ENCODE results near the gene MIF.

The MIF gene

DNA sequence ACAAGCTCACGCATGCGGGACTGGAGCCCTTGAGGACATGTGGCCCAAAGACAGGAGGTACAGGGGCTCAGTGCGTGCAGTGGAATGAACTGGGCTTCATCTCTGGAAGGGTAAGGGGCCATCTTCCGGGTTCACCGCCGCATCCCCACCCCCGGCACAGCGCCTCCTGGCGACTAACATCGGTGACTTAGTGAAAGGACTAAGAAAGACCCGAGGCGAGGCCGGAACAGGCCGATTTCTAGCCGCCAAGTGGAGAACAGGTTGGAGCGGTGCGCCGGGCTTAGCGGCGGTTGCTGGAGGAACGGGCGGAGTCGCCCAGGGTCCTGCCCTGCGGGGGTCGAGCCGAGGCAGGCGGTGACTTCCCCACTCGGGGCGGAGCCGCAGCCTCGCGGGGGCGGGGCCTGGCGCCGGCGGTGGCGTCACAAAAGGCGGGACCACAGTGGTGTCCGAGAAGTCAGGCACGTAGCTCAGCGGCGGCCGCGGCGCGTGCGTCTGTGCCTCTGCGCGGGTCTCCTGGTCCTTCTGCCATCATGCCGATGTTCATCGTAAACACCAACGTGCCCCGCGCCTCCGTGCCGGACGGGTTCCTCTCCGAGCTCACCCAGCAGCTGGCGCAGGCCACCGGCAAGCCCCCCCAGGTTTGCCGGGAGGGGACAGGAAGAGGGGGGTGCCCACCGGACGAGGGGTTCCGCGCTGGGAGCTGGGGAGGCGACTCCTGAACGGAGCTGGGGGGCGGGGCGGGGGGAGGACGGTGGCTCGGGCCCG lies at the start of gene MIF:
Gene MIF, plus strand, starts transcription at position 439 of the 765 bp plus-strand sequence. Its CDS starts 92 bp downstream, at position 531.
- peak within 1 kb of the TSS; percentile 97 for H3K4me3 Mint-ChIP-seq
- H3K27ac Mint-ChIP-seq, result peak within 1 kb of the TSS; percentile 99
- peaks cover 32% of the 10 kb centered on the region for H3K36me3 Mint-ChIP-seq (ENCODE audit: low read depth)
- peak; percentile 99 for DNase-seq (ENCODE audit: low spot score)
- no peaks in the 10 kb centered on the region for H3K9me3 Mint-ChIP-seq
- H3K4me1 Mint-ChIP-seq (ENCODE audit: low read depth), result peaks cover 19% of the 10 kb centered on the region
- no peaks in the 10 kb centered on the region for H3K27me3 Mint-ChIP-seq (ENCODE audit: low read depth)

DNA sequence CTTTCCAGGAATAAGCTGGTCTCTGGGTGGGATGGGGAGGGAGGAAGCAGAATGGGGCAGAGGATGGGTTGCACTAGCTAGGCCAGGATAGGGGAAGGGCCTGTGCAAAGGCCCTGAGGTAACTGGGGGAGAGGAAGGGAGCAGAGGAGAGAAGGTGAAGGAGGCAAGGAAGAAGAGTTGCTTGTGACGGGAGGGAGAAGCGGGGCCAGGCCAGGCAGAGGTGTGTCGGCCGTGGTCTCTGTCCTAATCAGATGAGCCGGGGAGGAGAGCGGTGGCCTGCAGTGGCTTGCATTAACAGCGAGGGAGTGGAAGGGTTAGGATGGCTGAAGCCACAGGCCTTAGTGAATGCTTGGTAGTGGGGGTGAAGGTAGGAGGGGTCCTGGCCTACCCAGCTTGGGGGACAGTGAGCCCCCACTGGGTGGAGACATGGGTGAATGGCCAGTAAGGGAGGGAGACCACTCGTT lies 49.4 kb upstream of the MIF start:
- no peak overlapping the region for H3K4me3 Mint-ChIP-seq
- H3K27ac Mint-ChIP-seq, result no peak overlapping the region
- no peaks in the 10 kb centered on the region for H3K9me3 Mint-ChIP-seq
- H3K36me3 Mint-ChIP-seq (ENCODE audit: low read depth), result no peaks in the 10 kb centered on the region
- H3K27me3 Mint-ChIP-seq (ENCODE audit: low read depth), result no peaks in the 10 kb centered on the region
- no peak for DNase-seq (ENCODE audit: low spot score)
- peaks cover 4% of the 10 kb centered on the region for H3K4me1 Mint-ChIP-seq (ENCODE audit: low read depth)

GRCh38 chr22:23845265-23846080 lies 48.7 kb upstream of the MIF start:
- H3K4me1 Mint-ChIP-seq (ENCODE audit: low read depth), result peaks cover 1% of the 10 kb centered on the region
- no peak for DNase-seq (ENCODE audit: low spot score)
- H3K36me3 Mint-ChIP-seq (ENCODE audit: low read depth), result no peaks in the 10 kb centered on the region
- no peaks in the 10 kb centered on the region for H3K27me3 Mint-ChIP-seq (ENCODE audit: low read depth)
- H3K9me3 Mint-ChIP-seq, result no peaks in the 10 kb centered on the region
- no peak overlapping the region for H3K27ac Mint-ChIP-seq
- H3K4me3 Mint-ChIP-seq, result no peak overlapping the region

GRCh38 chr22:23846081-23846469 lies 48.1 kb upstream of the MIF start:
- Mint-ChIP-seq H3K4me3 (no peak overlapping the region), H3K36me3 (ENCODE audit: low read depth) (no peaks in the 10 kb centered on the region), H3K4me1 (ENCODE audit: low read depth) (peaks cover 1% of the 10 kb centered on the region), H3K9me3 (no peaks in the 10 kb centered on the region), H3K27me3 (ENCODE audit: low read depth) (peaks cover 3% of the 10 kb centered on the region), H3K27ac (no peak overlapping the region)
- no peak for DNase-seq (ENCODE audit: low spot score)

DNA sequence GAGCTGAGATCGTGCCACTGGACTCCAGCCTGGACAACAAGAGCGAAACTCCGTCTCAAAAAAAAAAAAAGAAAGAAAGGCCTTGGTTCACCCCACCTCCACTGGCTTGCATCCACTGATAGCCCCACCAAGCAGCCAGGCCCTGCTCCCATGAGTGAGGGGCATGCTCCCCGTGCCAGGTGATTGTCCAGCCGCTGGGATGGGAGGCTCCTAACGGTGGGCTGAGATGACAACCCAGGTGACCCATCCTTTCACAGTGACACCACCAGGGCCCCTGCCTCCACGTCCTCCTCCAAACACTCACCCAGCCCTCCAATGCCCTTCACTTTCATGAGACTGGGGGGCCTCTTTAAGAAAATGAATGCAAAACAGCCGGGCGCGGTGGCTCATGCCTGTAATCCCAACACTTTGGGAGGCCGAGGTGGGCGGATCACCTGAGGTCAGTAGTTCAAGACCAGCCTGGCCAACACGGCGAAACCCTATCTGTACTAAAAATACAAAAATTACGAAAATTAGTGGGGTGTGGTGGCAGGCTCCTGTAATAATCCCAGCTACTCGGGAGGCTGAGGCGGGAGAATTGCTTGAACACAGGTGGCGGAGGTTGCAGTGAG lies 46.8 kb upstream of the MIF start:
- Mint-ChIP-seq H3K36me3 (ENCODE audit: low read depth) (no peaks in the 10 kb centered on the region), H3K27me3 (ENCODE audit: low read depth) (peaks cover 5% of the 10 kb centered on the region), H3K4me3 (no peak overlapping the region), H3K9me3 (no peaks in the 10 kb centered on the region), H3K4me1 (ENCODE audit: low read depth) (peaks cover 1% of the 10 kb centered on the region), H3K27ac (no peak overlapping the region)
- DNase-seq (ENCODE audit: low spot score), result no peak

GRCh38 chr22:23847991-23848864 lies 46.0 kb upstream of the MIF start:
- H3K36me3 Mint-ChIP-seq (ENCODE audit: low read depth), result no peaks in the 10 kb centered on the region

DNA sequence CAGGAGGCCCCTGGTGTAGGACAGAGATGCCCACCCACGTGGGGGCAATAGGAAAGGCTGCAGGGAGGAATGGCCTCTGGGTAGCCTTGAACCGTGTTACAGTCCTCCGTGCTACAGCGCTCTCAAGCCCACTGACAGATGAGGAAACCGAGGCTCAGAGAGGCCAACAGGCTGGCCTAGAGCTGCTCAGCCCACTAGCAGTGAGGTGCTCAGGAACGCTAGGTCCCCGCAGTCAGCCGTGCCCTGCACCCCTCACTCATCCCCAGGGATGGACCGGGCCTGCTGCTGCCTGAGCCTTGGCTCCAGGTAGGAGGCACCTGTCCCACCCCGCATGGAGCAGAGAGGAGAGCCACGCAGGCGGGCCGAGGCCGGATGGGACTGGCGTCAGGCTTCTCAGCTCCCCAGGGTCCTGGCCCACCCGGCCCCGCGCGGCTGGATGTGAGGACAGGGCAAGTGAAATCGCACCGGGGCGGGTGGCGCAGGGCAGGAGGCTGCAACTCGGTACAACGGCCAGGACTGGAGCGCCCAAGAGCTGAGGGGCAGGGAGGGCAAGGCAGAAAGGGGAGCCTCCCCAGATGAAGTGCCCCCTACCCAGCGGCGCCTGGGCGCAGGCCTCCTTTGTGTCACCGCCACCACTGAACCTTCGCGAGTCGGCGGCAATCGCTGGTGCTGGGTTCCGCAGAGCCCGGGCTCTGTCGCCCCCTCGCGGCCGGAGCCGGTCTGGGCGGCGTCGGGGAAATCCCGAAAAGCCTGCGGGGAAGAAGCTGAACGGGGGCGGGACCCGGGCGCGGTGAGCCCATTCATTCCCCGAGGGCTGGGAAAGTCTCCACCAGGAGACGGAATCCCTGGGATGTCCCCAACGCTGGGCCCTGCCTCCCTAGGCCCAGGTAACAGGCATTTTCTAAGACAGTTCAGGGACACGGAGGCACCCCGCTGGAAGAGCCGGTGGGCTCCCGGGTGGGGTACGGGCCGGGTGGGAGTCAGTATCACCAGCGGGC lies 44.9 kb upstream of the MIF start:
- no peaks in the 10 kb centered on the region for H3K9me3 Mint-ChIP-seq
- H3K4me1 Mint-ChIP-seq (ENCODE audit: low read depth), result peaks cover 1% of the 10 kb centered on the region
- no peak overlapping the region for H3K4me3 Mint-ChIP-seq
- H3K27me3 Mint-ChIP-seq (ENCODE audit: low read depth), result peaks cover 5% of the 10 kb centered on the region
- H3K27ac Mint-ChIP-seq, result no peak overlapping the region
- H3K36me3 Mint-ChIP-seq (ENCODE audit: low read depth), result no peaks in the 10 kb centered on the region
- DNase-seq (ENCODE audit: low spot score), result peak; percentile 85

More at GRCh38 chr22:23847991-23848864, 46.0 kb upstream of the MIF start:
- Mint-ChIP-seq H3K27ac (no peak overlapping the region), H3K4me3 (no peak overlapping the region), H3K9me3 (no peaks in the 10 kb centered on the region), H3K4me1 (ENCODE audit: low read depth) (peaks cover 1% of the 10 kb centered on the region), H3K27me3 (ENCODE audit: low read depth) (peaks cover 5% of the 10 kb centered on the region)
- no peak for DNase-seq (ENCODE audit: low spot score)

GRCh38 chr22:23850136-23850611 lies 44.0 kb upstream of the MIF start:
- no peak for DNase-seq (ENCODE audit: low spot score)
- Mint-ChIP-seq H3K27me3 (ENCODE audit: low read depth) (peaks cover 5% of the 10 kb centered on the region), H3K9me3 (no peaks in the 10 kb centered on the region), H3K36me3 (ENCODE audit: low read depth) (no peaks in the 10 kb centered on the region), H3K27ac (no peak overlapping the region), H3K4me1 (ENCODE audit: low read depth) (peaks cover 1% of the 10 kb centered on the region), H3K4me3 (no peak overlapping the region)

DNA sequence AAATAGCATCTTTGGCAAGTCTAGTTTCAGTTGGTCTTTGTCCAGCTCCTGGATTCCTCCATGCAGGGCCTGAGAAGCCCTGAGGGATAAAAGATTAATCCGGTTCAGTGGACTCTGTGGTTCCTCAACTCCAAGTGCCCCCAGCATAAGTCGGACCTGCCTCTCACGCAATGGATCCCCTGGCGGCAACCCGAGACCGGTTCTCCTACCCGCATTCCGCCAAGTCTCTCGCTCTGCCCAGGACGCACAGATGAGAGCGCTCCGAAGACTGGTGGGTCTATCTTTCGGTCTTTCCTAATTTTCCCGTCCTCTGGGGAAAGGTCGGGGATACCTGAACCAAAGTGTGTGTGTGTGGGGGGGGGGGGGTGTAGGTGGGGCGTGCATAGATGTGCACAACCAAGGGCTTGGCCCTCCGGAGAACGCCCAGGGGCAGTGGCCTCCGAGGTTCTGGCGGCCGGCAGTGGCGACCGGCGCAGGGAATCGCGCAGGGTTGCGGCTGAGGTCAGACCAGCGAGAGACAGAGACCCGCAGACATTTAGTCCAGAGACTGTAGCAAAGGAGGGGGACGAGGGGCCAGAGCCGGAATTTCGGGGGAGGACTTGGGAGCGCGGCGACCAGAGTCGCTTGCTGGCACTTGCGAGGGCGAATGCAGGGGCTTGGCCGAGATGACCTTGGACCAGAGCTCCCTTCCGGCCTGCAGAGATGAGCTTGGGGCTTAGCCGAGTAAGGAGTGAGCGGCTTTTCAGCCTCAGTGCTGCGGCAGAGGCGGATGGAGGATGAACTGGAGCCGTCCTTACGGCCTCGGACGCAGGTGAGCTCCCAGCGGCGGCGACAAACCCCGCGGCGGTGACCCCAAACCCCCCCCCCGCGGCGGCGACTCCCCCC lies 37.2 kb upstream of the MIF start:
- Mint-ChIP-seq H3K27me3 (ENCODE audit: low read depth) (peaks cover 7% of the 10 kb centered on the region), H3K4me1 (ENCODE audit: low read depth) (peaks cover 13% of the 10 kb centered on the region), H3K9me3 (no peaks in the 10 kb centered on the region), H3K36me3 (ENCODE audit: low read depth) (no peaks in the 10 kb centered on the region), H3K27ac (peak overlapping the region; percentile 86), H3K4me3 (peak overlapping the region; percentile 92)
- DNase-seq (ENCODE audit: low spot score), result peak; percentile 24

DNA sequence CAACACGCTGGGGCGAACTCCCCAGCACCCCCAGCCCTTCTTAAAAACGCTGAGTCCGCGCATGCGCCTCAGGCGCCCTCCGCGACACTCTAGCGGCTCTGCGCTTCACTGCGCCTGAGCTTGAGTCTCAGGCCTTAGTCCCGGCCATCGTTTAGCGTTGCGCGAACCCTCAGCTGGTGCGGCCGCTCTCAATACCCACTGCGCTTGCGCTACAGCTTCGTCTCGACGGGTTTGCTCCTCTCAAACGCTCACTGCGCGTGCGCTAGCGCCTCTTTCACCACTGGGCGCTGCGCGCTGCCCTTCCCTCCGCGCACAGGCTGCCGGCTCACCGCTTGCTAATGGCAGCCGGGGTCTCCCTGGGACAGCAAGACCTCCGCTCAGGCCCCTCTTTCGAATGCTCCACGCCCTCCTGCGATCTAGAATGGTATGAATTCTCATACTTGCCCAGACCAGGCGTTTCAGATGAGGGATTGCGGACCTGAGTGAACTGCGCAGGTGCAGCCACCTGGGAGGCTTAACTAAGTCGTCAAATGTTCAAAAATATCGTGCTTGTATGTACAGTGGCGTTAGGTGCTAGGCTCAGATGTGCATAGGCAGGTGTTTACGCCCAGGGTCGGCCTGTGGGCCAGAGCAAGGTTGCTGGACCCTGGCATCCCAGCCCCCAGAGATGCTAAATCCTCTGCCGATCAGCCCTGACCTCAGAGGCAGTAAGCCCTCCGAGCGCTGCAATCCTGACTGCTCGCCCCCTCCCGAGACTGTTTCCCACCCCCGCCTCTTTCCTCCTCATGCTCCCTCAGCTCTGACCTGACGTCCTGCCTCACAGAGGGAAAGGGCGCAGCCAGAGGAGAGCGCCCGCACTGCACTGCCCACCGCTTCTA lies 36.3 kb upstream of the MIF start, which contains the start of gene SLC2A11:
Gene SLC2A11, plus strand, starts transcription at position 270 of the 878 bp plus-strand sequence. Its CDS starts 125 bp downstream, at position 395.
- H3K4me3 Mint-ChIP-seq, result peak within 1 kb of the TSS; percentile 92

DNA sequence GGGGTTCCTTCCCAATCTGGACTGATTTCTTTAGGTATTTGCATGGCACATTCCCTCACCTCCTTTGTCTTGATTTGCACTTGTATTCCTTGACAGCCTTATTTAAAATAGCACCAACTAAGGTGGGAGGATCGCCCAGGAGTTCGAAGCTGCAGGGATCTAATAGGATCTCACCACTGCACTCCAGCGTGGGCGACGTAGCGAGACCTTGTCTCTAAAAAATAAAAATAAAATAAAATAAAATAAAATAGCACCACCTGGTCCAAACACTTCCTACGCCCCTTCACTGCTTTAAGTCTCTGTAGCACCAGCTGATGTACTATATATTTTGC lies 35.7 kb upstream of the MIF start:
- Mint-ChIP-seq H3K4me3 (peak overlapping the region; percentile 92), H3K36me3 (ENCODE audit: low read depth) (no peaks in the 10 kb centered on the region), H3K9me3 (no peaks in the 10 kb centered on the region), H3K27me3 (ENCODE audit: low read depth) (peaks cover 7% of the 10 kb centered on the region), H3K27ac (peak overlapping the region; percentile 75), H3K4me1 (ENCODE audit: low read depth) (peaks cover 17% of the 10 kb centered on the region)
- no peak for DNase-seq (ENCODE audit: low spot score)

More for the DNA sequence above, 36.3 kb upstream of the MIF start, which contains the start of gene SLC2A11:
- DNase-seq (ENCODE audit: low spot score), result peak; percentile 97
- H3K9me3 Mint-ChIP-seq, result no peaks in the 10 kb centered on the region
- H3K27ac Mint-ChIP-seq, result peak within 1 kb of the TSS; percentile 86
- H3K36me3 Mint-ChIP-seq (ENCODE audit: low read depth), result no peaks in the 10 kb centered on the region
- H3K4me1 Mint-ChIP-seq (ENCODE audit: low read depth), result peaks cover 17% of the 10 kb centered on the region
- peaks cover 7% of the 10 kb centered on the region for H3K27me3 Mint-ChIP-seq (ENCODE audit: low read depth)
